Suprapubic skin (tissue), 4 donors: Measurements from ENCODE around the gene TNFRSF1A. TPM values are rescaled to one million over a fixed set of nuclear protein-coding genes. Genes with fewer than 3 reads are reported as not detected.
A peak's percentile ranks its signal among the peaks of the same experiment; 100 is the strongest.

Experiments
- DNase-seq, 2 donors: peaks; one replicate each; pipeline ENCODE4 v3.0.0-alpha.2; 2019; ENCODE audit warnings: low spot score in 2 of 2
- H3K27ac ChIP-seq: fragments of 200-600 bp; sonication (generic); one replicate; pipeline ENCODE4 v1.5.1; 2019
- H3K27me3 ChIP-seq: fragments of 200-600 bp; sonication (generic); one replicate; pipeline ENCODE4 v1.5.1; 2019
- H3K36me3 ChIP-seq: fragments of 200-600 bp; sonication (generic); one replicate; pipeline ENCODE4 v1.5.1; 2019
- H3K4me1 ChIP-seq: fragments of 200-600 bp; sonication (generic); one replicate; pipeline ENCODE4 v1.5.1; 2019
- H3K4me3 ChIP-seq: fragments of 200-600 bp; sonication (generic); one replicate; pipeline ENCODE4 v1.5.1; 2019; ENCODE audit warnings: mild to moderate bottlenecking
- H3K9me3 ChIP-seq: fragments of 200-600 bp; sonication (generic); one replicate; pipeline ENCODE4 v1.5.1; 2019
- EP300 ChIP-seq: sonication (generic); formaldehyde crosslinking; IDR thresholded peaks from one replicate; pipeline ENCODE4 v1.6.1; 2017; ENCODE audit warnings: antibody characterized with exemption
- POLR2A ChIP-seq, 2 donors: fragments of 450-650 bp; IDR thresholded peaks; one replicate each; pipeline ENCODE4 v1.6.1; 2017; ENCODE audit warnings: antibody characterized with exemption in 2 of 2, mild to moderate bottlenecking in 2 of 2, moderate library complexity in 2 of 2
- POLR2AphosphoS5 ChIP-seq, 3 donors: sonication (generic); formaldehyde crosslinking; IDR thresholded peaks; one replicate each; pipeline ENCODE4 v1.6.1; 2017; ENCODE audit warnings: antibody characterized with exemption in 3 of 3
- WGBS: methylation state at CpG from one replicate; pipeline ENCODE4 v1.1.5; 2018; 5-methylcytosine and 5-hydroxymethylcytosine counted together
- total RNA-seq, 4 donors: library from RNA; depleted of rRNA; stranded (reverse); fragments of >200 nt; gene quantifications; one replicate each; pipeline ENCODE4 v1.1.0, GENCODE V29; 2016
- TF ChIP-seq, protein P1 (sequence below), 2 donors: fragments of 200-600 bp in 1 of 2; fragments of 450-650 bp in 1 of 2; sonication (generic) in 1 of 2; IDR thresholded peaks; one replicate each; pipeline ENCODE4 v1.5.1; 2016 to 2019; ENCODE audit warnings: antibody characterized with exemption in 2 of 2, mild to moderate bottlenecking in 1 of 2, moderate library complexity in 1 of 2

Gene TNFRSF1A
- total RNA-seq, 4 donors from 2014 or later = 276 to 352 (median 281) TPM

DNA sequence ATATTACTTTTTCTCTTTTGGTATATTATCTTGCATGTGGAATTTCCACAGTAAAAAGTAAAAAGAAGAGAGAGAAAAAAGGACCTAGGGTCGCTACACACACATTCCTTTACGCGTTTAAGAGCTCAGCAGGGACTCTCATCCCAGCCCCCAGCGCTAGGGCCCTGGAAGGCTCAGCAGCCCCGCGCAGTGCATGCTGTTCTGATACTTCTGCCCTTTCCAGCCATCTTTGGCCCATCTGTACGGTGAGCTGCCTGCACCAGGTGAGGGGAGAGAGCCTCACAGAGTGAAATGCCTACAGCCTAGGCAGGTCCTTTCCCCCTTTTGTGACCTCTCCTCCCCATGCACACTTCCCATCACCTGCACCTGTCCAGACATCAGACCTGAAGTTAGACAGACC is 40.5 kb upstream of the TNFRSF1A start:
- peaks cover 15% of the 10 kb centered on the region for H3K36me3 ChIP-seq
- no peak for DNase-seq
- 92% methylated on average over 7 of the region's 7 CpGs for WGBS
- H3K27ac ChIP-seq = no peak overlapping the region
- H3K27me3 ChIP-seq = no peaks in the 10 kb centered on the region
- no peak for TF ChIP-seq POLR2AphosphoS5 (IDR thresholded peaks at IDR 0.05)
- TF ChIP-seq POLR2A (IDR thresholded peaks at IDR 0.05) = no peak
- no peak for TF ChIP-seq EP300
- TF ChIP-seq, protein P1, sequence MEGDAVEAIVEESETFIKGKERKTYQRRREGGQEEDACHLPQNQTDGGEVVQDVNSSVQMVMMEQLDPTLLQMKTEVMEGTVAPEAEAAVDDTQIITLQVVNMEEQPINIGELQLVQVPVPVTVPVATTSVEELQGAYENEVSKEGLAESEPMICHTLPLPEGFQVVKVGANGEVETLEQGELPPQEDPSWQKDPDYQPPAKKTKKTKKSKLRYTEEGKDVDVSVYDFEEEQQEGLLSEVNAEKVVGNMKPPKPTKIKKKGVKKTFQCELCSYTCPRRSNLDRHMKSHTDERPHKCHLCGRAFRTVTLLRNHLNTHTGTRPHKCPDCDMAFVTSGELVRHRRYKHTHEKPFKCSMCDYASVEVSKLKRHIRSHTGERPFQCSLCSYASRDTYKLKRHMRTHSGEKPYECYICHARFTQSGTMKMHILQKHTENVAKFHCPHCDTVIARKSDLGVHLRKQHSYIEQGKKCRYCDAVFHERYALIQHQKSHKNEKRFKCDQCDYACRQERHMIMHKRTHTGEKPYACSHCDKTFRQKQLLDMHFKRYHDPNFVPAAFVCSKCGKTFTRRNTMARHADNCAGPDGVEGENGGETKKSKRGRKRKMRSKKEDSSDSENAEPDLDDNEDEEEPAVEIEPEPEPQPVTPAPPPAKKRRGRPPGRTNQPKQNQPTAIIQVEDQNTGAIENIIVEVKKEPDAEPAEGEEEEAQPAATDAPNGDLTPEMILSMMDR (IDR thresholded peaks at IDR 0.05) = no peak
- H3K4me1 ChIP-seq = peaks cover 72% of the 10 kb centered on the region
- H3K4me3 ChIP-seq = no peak overlapping the region
- H3K9me3 ChIP-seq = no peaks in the 10 kb centered on the region

DNA sequence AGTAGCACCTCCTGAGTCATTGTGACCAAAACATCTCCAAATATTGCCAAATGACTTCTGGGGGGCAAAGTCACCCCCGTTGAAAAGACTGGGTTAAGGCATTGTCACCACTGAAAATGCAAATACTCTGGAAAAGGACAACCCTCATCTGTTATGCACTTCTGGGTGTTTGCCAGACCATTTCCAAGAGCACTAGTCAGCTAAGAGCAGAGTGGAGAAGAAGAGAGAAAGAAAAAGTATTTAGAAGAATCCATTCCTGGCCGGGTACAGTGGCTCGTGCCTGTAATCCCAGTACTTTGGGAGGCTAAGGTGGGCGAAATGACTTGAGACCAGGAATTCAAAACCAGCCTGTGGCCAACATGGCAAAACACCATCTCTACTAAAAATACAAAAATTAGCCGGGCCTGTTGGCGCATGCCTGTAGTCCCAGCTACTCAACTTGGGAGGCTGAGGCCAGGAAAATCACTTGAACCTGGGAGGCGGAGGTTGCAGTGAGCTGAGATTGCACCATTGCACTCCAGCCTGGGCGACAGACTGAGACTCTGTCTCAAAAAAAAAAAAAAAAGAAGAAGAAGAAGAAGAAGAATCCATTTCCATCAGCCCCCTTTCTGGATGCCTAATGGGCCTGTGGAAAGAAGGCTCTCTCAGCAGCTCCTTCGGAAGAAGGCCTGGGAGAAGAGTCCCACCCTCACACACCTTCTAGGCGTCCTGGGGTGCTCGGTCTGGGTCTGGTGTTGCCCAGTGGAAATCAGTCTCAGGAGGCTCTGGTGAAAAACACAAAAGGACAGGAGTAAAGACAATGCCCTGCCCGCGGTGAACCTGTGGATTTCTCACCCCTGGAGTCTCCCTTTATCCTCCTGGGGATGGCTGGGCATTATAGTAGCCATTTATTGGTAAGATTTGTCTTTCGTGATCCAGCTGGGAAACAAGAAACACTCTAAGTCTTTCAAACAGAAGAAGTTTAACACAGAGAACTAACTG is 38.6 kb upstream of the TNFRSF1A start:
- Histone ChIP-seq H3K9me3 (no peaks in the 10 kb centered on the region), H3K4me3 (no peak overlapping the region), H3K27ac (peak overlapping the region; percentile 11), H3K36me3 (no peaks in the 10 kb centered on the region), H3K4me1 (peaks cover 73% of the 10 kb centered on the region), H3K27me3 (no peaks in the 10 kb centered on the region)
- DNase-seq = peak in 1 of 2 donors; percentile 57
- 78% methylated on average over 14 of the region's 14 CpGs for WGBS
- TF ChIP-seq POLR2AphosphoS5 (IDR thresholded peaks at IDR 0.05) = no peak
- no peak for TF ChIP-seq EP300
- TF ChIP-seq POLR2A (IDR thresholded peaks at IDR 0.05) = no peak
- TF ChIP-seq, protein P1 (IDR thresholded peaks at IDR 0.05) = no peak

DNA sequence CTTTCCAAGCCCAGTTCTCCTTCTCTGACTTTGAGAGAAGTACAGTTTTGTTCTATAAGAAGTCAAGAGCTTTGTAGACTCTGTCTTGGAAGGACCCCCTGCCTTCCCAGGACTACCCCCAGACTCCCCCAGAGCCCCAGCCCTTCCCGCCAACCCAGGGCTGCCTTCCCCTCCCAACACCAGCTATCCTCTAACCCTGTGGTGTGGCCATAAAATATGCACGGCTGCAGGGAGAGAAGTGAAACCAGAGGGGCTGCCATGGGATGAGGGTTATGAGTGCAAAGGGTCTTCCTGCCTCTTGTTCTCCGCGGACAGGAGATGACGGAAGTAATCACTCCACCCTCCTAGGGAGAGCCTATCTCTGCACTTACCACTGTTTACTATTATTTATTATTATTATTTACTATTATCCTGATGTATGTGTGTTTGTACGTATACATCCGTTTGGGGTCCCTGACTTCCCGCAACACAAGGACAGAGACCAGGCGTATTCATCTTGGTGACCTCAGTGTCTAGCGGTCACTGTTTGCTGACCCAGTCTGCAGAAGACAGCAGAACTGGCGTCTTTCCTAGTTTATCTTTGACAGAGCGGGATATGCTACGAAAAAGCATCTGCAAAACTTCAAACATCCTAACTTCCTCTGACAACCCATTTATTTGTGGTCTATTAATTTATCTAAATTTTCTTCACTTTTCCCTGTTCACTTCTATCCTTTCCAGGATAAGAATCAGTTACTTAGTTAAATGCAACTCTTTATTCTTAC is 37.0 kb upstream of the TNFRSF1A start:
- peak overlapping the region; percentile 42 for H3K27ac ChIP-seq
- TF ChIP-seq POLR2AphosphoS5 (IDR thresholded peaks at IDR 0.05) (no peak), EP300 (no peak), POLR2A (IDR thresholded peaks at IDR 0.05) (no peak)
- TF ChIP-seq, protein P1 (IDR thresholded peaks at IDR 0.05) = no peak

DNA sequence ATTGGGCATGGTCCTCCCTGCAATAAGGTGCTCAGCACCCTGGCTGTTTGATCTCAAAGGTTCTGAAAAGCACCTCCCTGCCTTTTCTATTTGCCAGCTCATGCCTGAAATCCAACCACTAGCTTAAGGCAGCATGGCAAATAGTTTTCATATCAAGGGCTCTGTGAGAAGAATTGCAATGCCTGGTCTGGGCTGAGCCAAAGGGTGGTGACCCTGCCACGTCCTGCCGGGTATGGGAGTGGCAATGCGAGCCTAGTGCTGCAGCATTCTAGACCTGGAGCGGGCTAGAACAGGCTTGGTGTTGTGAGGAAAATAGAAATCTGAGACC is 35.8 kb upstream of the TNFRSF1A start:
- H3K4me1 ChIP-seq = peaks cover 77% of the 10 kb centered on the region
- DNase-seq = no peak
- H3K4me3 ChIP-seq = no peak overlapping the region

More for the DNA sequence above, 37.0 kb upstream of the TNFRSF1A start:
- Histone ChIP-seq H3K36me3 (no peaks in the 10 kb centered on the region), H3K9me3 (no peaks in the 10 kb centered on the region), H3K4me3 (no peak overlapping the region), H3K4me1 (peaks cover 76% of the 10 kb centered on the region), H3K27me3 (no peaks in the 10 kb centered on the region)
- DNase-seq = no peak
- WGBS = 84% methylated on average over 13 of the region's 13 CpGs

More for the DNA sequence above, 35.8 kb upstream of the TNFRSF1A start:
- Histone ChIP-seq H3K36me3 (no peaks in the 10 kb centered on the region), H3K27ac (peak overlapping the region; percentile 82), H3K27me3 (no peaks in the 10 kb centered on the region), H3K9me3 (no peaks in the 10 kb centered on the region)
- WGBS = 26% methylated on average over 4 of the region's 4 CpGs
- TF ChIP-seq POLR2A (IDR thresholded peaks at IDR 0.05) = no peak
- no peak for TF ChIP-seq EP300
- TF ChIP-seq, protein P1 (IDR thresholded peaks at IDR 0.05) = no peak
- TF ChIP-seq POLR2AphosphoS5 (IDR thresholded peaks at IDR 0.05) = no peak
